Natural killer cell (primary cell): ENCODE data around the gene CAMKK1. TPM values are rescaled to one million over a fixed set of nuclear protein-coding genes. Genes with fewer than 3 reads are reported as not detected.
"Not testable (repeated sequence)": the region's sequence is repeated elsewhere in the genome, so short reads cannot be mapped to it uniquely, and the experiment has no call there.

Source experiments
- ATAC-seq, 3 donors: fragments of 150-1000 bp in 2 of 3; fragments of 200-7000 bp in 1 of 3; cut with Tn5 transposase; 1 replicate in 1 of 3; 2 replicates in 2 of 3; pipeline ENCODE4 v1.10.0; 2021; ENCODE audit warnings: mild to moderate bottlenecking in 2 of 3, moderate library complexity in 2 of 3
- DNase-seq, 2 donors: peaks; one replicate each; pipeline versions ENCODE4 v3.0.0 to v3.0.0-alpha.2; 2013 to 2021; ENCODE audit warnings: mixed read lengths in 1 of 2
- H3K27ac ChIP-seq: one replicate; pipeline ENCODE4 v1.5.1; 2013; ENCODE audit warnings: mild to moderate bottlenecking, low read length
- H3K27me3 ChIP-seq: one replicate; pipeline ENCODE4 v1.6.1; 2013; ENCODE audit warnings: low read length; ENCODE audit not compliant: control insufficient read depth, insufficient read depth
- H3K36me3 ChIP-seq: one replicate; pipeline ENCODE4 v1.6.1; 2013; ENCODE audit warnings: low read length; ENCODE audit not compliant: control insufficient read depth, insufficient read depth
- H3K4me1 ChIP-seq: one replicate; pipeline ENCODE4 v1.6.1; 2013; ENCODE audit warnings: low read length; ENCODE audit not compliant: control insufficient read depth, insufficient read depth
- H3K4me3 ChIP-seq: one replicate; pipeline ENCODE4 v1.5.1; 2013; ENCODE audit warnings: low read length
- H3K9me3 ChIP-seq: one replicate; pipeline ENCODE4 v1.6.1; 2013; ENCODE audit warnings: low read length; ENCODE audit not compliant: control insufficient read depth, insufficient read depth
- H3K27ac Mint-ChIP-seq, 2 donors: one replicate each; pipeline ENCODE4 v1.8.0; 2022; ENCODE audit warnings: mild to moderate bottlenecking in 2 of 2, mixed read lengths in 2 of 2, moderate library complexity in 1 of 2
- H3K27me3 Mint-ChIP-seq, 2 donors: one replicate each; pipeline ENCODE4 v1.8.0; 2022; ENCODE audit warnings: low read depth in 2 of 2, mixed read lengths in 2 of 2
- H3K36me3 Mint-ChIP-seq: one replicate; pipeline ENCODE4 v1.8.0; 2022; ENCODE audit warnings: mixed read lengths
- H3K4me1 Mint-ChIP-seq, 2 donors: one replicate each; pipeline ENCODE4 v1.8.0; 2022; ENCODE audit warnings: mixed read lengths in 2 of 2
- H3K4me3 Mint-ChIP-seq: one replicate; pipeline ENCODE4 v1.8.0; 2022; ENCODE audit warnings: mild to moderate bottlenecking, moderate library complexity, mixed read lengths
- H3K9me3 Mint-ChIP-seq, 2 donors: one replicate each; pipeline ENCODE4 v1.8.0; 2022; ENCODE audit warnings: mixed read lengths in 2 of 2
- WGBS: methylation state at CpG from one replicate; pipeline ENCODE4 v1.1.7; 2013; ENCODE audit warnings: missing lambda C conversion rate; ENCODE audit not compliant: insufficient coverage; 5-methylcytosine and 5-hydroxymethylcytosine counted together
- intact Hi-C: fragments of 100-400 bp; cut with micrococcal nuclease; formaldehyde crosslinking; loops from one replicate; pipeline ENCODE4 v1.14.2; 2022
- total RNA-seq, 4 donors: library from RNA; stranded (reverse); fragments of 120-200 nt in 1 of 4; gene quantifications; one replicate each; pipeline versions ENCODE4 v1.2.3 to v1.2.4, GENCODE V29; 2013 to 2022
- TF ChIP-seq, protein P1 (sequence below): fragments of 200-600 bp; IDR thresholded peaks from one replicate; pipeline ENCODE4 v1.8.0; 2022; ENCODE audit warnings: antibody characterized with exemption

Gene CAMKK1
- total RNA-seq, 3 donors from 2014 or later (not counting 1 experiment from before 2014, with no cell fraction given), result 3.2 to 4.3 (median 3.9) TPM

DNA sequence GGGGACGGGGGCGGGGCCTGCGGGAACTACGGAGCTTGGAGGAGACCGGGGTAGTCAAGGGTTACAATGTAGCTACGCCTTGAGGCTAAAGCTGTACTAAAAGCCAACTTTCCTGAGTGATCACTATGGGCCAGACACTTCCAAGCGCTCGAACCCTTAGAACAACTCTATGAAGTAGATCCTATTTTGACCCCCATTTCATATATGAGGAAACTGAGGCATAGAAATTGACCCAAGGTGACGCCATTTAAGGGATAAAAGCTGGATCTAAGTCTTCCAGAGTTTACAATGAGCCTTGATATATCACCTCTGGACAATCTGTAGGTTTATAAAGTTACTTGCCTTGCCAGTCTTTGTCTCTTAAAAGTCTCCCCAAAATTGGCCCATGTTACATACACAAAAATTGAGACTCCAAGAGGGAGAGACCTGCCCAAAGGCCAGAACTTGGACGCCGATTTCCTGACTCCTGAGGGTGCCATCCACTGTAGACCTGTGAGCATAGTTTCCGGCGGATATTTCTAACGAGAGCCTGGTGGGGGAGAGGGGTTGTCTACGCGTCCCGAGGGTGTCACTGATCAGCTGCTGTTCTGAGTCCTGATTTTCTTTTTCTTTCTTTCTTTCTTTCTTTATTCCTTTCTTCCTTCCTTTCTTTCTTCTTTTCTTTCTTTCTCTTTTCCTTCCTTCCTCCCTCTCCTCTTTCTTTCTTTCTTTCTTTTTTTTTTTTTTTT lies 46.3 kb downstream of the CAMKK1 start:
- Mint-ChIP-seq H3K27ac (peak overlapping the region; percentile 83 to 86), H3K27me3 (peaks cover 2 to 4% of the 10 kb centered on the region in 2 donors), H3K4me1 (peaks cover 18 to 35% of the 10 kb centered on the region in 2 donors), H3K36me3 (no peaks in the 10 kb centered on the region), H3K9me3 (no peaks in the 10 kb centered on the region), H3K4me3 (peak overlapping the region; percentile 92)
- Histone ChIP-seq H3K4me1 (peaks cover 18% of the 10 kb centered on the region), H3K27me3 (no peaks in the 10 kb centered on the region), H3K4me3 (no peak overlapping the region), H3K36me3 (no peaks in the 10 kb centered on the region), H3K27ac (no peak overlapping the region), H3K9me3 (no peaks in the 10 kb centered on the region)
- WGBS, result 41% methylated on average over 15 of the region's 17 CpGs
- intact Hi-C loops, result loop anchor here (5.0 kb wide), 1 partner anchor 49 kb away; no protein-coding TSS in a partner anchor
- DNase-seq (no peak), ATAC-seq (no peak)
- TF ChIP-seq, protein P1, sequence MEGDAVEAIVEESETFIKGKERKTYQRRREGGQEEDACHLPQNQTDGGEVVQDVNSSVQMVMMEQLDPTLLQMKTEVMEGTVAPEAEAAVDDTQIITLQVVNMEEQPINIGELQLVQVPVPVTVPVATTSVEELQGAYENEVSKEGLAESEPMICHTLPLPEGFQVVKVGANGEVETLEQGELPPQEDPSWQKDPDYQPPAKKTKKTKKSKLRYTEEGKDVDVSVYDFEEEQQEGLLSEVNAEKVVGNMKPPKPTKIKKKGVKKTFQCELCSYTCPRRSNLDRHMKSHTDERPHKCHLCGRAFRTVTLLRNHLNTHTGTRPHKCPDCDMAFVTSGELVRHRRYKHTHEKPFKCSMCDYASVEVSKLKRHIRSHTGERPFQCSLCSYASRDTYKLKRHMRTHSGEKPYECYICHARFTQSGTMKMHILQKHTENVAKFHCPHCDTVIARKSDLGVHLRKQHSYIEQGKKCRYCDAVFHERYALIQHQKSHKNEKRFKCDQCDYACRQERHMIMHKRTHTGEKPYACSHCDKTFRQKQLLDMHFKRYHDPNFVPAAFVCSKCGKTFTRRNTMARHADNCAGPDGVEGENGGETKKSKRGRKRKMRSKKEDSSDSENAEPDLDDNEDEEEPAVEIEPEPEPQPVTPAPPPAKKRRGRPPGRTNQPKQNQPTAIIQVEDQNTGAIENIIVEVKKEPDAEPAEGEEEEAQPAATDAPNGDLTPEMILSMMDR, result peak; percentile 40

GRCh38 chr17:3845621-3846436 lies 47.0 kb downstream of the CAMKK1 start, which contains the start of gene NCBP3:
TSS of gene NCBP3 (minus strand) at chr17:3846246. CDS start at chr17:3846223, 23 bp downstream.
- Histone ChIP-seq H3K4me3 (peak within 1 kb of the TSS; percentile 96), H3K36me3 (peaks cover under 1% of the 10 kb centered on the region), H3K9me3 (no peaks in the 10 kb centered on the region), H3K4me1 (peaks cover 18% of the 10 kb centered on the region), H3K27me3 (no peaks in the 10 kb centered on the region), H3K27ac (peak within 1 kb of the TSS; percentile 82)
- H3K27me3 Mint-ChIP-seq, result peaks cover 0 to 3% of the 10 kb centered on the region in 2 donors
- peaks cover 18 to 36% of the 10 kb centered on the region in 2 donors for H3K4me1 Mint-ChIP-seq
- under 1% methylated on average over 76 of the region's 76 CpGs for WGBS
- TF ChIP-seq, protein P1, result peak; percentile 84
- intact Hi-C loops, result loop anchor here (5.0 kb wide), 1 partner anchor 49 kb away; no protein-coding TSS in a partner anchor
- no peaks in the 10 kb centered on the region for H3K36me3 Mint-ChIP-seq
- peak within 1 kb of the TSS; percentile 92 for H3K4me3 Mint-ChIP-seq
- H3K27ac Mint-ChIP-seq, result peak within 1 kb of the TSS; percentile 83 to 86
- DNase-seq (peak; percentile 90 to 96), ATAC-seq (peak; percentile 88 to 99 (median 95))
- H3K9me3 Mint-ChIP-seq, result no peaks in the 10 kb centered on the region

- peaks cover 18% of the 10 kb centered on the region for H3K4me1 ChIP-seq
- no peaks in the 10 kb centered on the region for H3K27me3 ChIP-seq
- no peaks in the 10 kb centered on the region for H3K9me3 ChIP-seq
- peak overlapping the region; percentile 92 for H3K4me3 Mint-ChIP-seq
- TF ChIP-seq, protein P1, result no peak
- peak overlapping the region; percentile 83 to 86 for H3K27ac Mint-ChIP-seq
- 0% methylated on average over 8 of the region's 8 CpGs for WGBS
- ATAC-seq (peak; percentile 36 to 48 (median 48)), DNase-seq (peak; percentile 39 to 53)
- peaks cover 0 to 3% of the 10 kb centered on the region in 2 donors for H3K27me3 Mint-ChIP-seq
- peak overlapping the region; percentile 82 for H3K27ac ChIP-seq
- H3K9me3 Mint-ChIP-seq, result no peaks in the 10 kb centered on the region
- H3K36me3 Mint-ChIP-seq, result no peaks in the 10 kb centered on the region
- H3K4me3 ChIP-seq, result peak overlapping the region; percentile 96
- H3K36me3 ChIP-seq, result peaks cover 4% of the 10 kb centered on the region
- peaks cover 18 to 40% of the 10 kb centered on the region in 2 donors for H3K4me1 Mint-ChIP-seq
- intact Hi-C loops, result loop anchor here (5.0 kb wide), 1 partner anchor 48 kb away; no protein-coding TSS in a partner anchor
These were observed 47.6 kb downstream of the CAMKK1 start for GRCh38 chr17:3845291-3845620.

DNA sequence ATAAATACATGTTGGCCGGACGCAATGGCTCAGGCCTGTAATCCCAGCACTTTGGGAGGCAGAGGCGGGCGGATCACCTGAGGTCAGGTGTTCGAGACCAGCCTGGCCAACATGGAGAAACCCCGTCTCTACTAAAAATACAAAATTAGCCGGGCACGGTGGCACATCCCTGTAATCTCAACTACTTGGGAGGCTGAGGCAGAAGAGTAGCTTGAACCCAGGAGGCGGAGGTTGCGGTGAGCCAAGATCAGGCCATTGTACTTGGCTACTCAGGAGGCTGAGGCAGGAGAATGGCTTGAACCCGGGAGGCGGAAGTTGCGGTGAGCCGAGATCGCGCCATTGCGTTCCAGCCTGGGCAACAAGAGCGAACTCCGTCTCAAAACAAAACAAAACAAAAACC lies 48.3 kb downstream of the CAMKK1 start:
- ATAC-seq, H3K36me3 ChIP-seq, intact Hi-C loops, H3K27ac ChIP-seq, H3K27me3 Mint-ChIP-seq, H3K9me3 ChIP-seq, H3K4me3 ChIP-seq, H3K36me3 Mint-ChIP-seq, DNase-seq, H3K9me3 Mint-ChIP-seq, H3K27me3 ChIP-seq: not testable (repeated sequence)
- 96% methylated on average over 19 of the region's 19 CpGs for WGBS
- H3K4me1 ChIP-seq, result peaks cover 18% of the 10 kb centered on the region
- H3K4me1 Mint-ChIP-seq, result peaks cover 18 to 40% of the 10 kb centered on the region in 2 donors
- peak overlapping the region; percentile 92 for H3K4me3 Mint-ChIP-seq
- peak overlapping the region; percentile 16 to 86 for H3K27ac Mint-ChIP-seq
